ENCODE results near the gene CD8B.

- TF ChIP-seq CTCF (conservative IDR thresholded peaks at IDR 0.05 in 1 of 2, IDR thresholded peaks at IDR 0.05 in 1 of 2; ENCODE audit: low read depth in 1 of 2, low read length in 2 of 2) = no peak
- no peak for TF ChIP-seq EZH2 (IDR thresholded peaks at IDR 0.05; ENCODE audit: low read length, missing control alignments)
Observed at GRCh38 chr2:86793752-86794151, 67.9 kb downstream of the CD8B start.
